Liver (tissue), 9 donors: ENCODE results near the gene LRPAP1. TPM values are rescaled to one million over a fixed set of nuclear protein-coding genes. Genes with fewer than 3 reads are reported as not detected.

Experiments
- DNase-seq: peaks from one replicate; pipeline ENCODE4 v3.0.0-alpha.2; 2017; ENCODE audit warnings: low spot score
- H3K27ac ChIP-seq, 2 donors: one replicate each; pipeline ENCODE4 v1.7.0; 2013; ENCODE audit warnings: inconsistent platforms in 2 of 2, low read length in 2 of 2, control low read depth in 1 of 2, low read depth in 1 of 2, mild to moderate bottlenecking in 1 of 2
- H3K27me3 ChIP-seq, 4 donors: one replicate each; pipeline versions ENCODE4 v1.6.1 to v1.7.0; 2013; ENCODE audit warnings: low read length in 3 of 4, inconsistent platforms in 1 of 4, mild to moderate bottlenecking in 1 of 4, moderate library complexity in 1 of 4; ENCODE audit not compliant: control insufficient read depth in 4 of 4, insufficient read depth in 4 of 4
- H3K36me3 ChIP-seq, 4 donors: one replicate each; pipeline versions ENCODE4 v1.6.1 to v1.7.0; 2013; ENCODE audit warnings: low read length in 3 of 4, mild to moderate bottlenecking in 3 of 4, low read depth in 1 of 4, moderate library complexity in 1 of 4; ENCODE audit not compliant: control insufficient read depth in 4 of 4, insufficient read depth in 3 of 4
- H3K4me1 ChIP-seq, 4 donors: one replicate each; pipeline versions ENCODE4 v1.6.1 to v1.7.0; 2013; ENCODE audit warnings: low read length in 3 of 4, mild to moderate bottlenecking in 3 of 4, moderate library complexity in 1 of 4; ENCODE audit not compliant: control insufficient read depth in 4 of 4, insufficient read depth in 4 of 4
- H3K4me3 ChIP-seq, 3 donors: one replicate each; pipeline versions ENCODE4 v1.6.1 to v1.7.0; 2013; ENCODE audit warnings: low read length in 3 of 3, control low read depth in 1 of 3, low read depth in 1 of 3, mild to moderate bottlenecking in 1 of 3
- H3K9ac ChIP-seq, 2 donors: one replicate each; pipeline ENCODE4 v1.7.0; 2013; ENCODE audit warnings: low read length in 2 of 2, mild to moderate bottlenecking in 2 of 2, moderate library complexity in 2 of 2, control low read depth in 1 of 2, low read depth in 1 of 2
- H3K9me3 ChIP-seq, 4 donors: one replicate each; pipeline versions ENCODE4 v1.6.1 to v1.7.0; 2013; ENCODE audit warnings: low read length in 3 of 4; ENCODE audit not compliant: control insufficient read depth in 4 of 4
- ATF3 ChIP-seq: IDR thresholded peaks from 2 replicates; pipeline ENCODE4 v1.6.1; 2016; ENCODE audit warnings: antibody characterized with exemption
- CTCF ChIP-seq: fragments of 150-350 bp; IDR thresholded peaks from 2 replicates; pipeline ENCODE4 v1.5.1; 2017; ENCODE audit warnings: improper control_type of control experiment, low read depth, low read length; ENCODE audit not compliant: missing input control
- EGR1 ChIP-seq, 2 donors: IDR thresholded peaks; 2 replicates each; pipeline ENCODE4 v1.6.1; 2016 to 2018; ENCODE audit warnings: antibody characterized with exemption in 2 of 2, low read depth in 2 of 2
- FOXA1 ChIP-seq: IDR thresholded peaks from 2 replicates; pipeline ENCODE4 v1.6.1; 2016; ENCODE audit warnings: antibody characterized with exemption
- HNF4A ChIP-seq, 2 donors: conservative IDR thresholded peaks; 2 replicates each; pipeline ENCODE4 v1.6.1; 2016; ENCODE audit warnings: antibody characterized with exemption in 2 of 2, mild to moderate bottlenecking in 2 of 2
- JUND ChIP-seq, 2 donors: IDR thresholded peaks; 2 replicates each; pipeline ENCODE4 v1.6.1; 2016; ENCODE audit warnings: antibody characterized with exemption in 2 of 2
- NR2F2 ChIP-seq: IDR thresholded peaks from 2 replicates; pipeline ENCODE4 v1.6.1; 2016; ENCODE audit warnings: antibody characterized with exemption
- RXRA ChIP-seq, 2 donors: IDR thresholded peaks; 2 replicates each; pipeline ENCODE4 v1.6.1; 2017 to 2018; ENCODE audit warnings: antibody characterized with exemption in 2 of 2, mild to moderate bottlenecking in 1 of 2
- SP1 ChIP-seq: IDR thresholded peaks from 2 replicates; pipeline ENCODE4 v1.6.1; 2018; ENCODE audit warnings: antibody characterized with exemption, mild to moderate bottlenecking
- YY1 ChIP-seq: IDR thresholded peaks from 2 replicates; pipeline ENCODE4 v1.6.1; 2016; ENCODE audit warnings: antibody characterized with exemption, mild to moderate bottlenecking
- WGBS: extraction: QIAGEN DNeasy Blood & Tissue Kit; methylation state at CpG from one replicate; pipeline ENCODE4 v1.1.7; 2013; 5-methylcytosine and 5-hydroxymethylcytosine counted together
- polyA plus RNA-seq, 2 donors: library from polyadenylated mRNA; stranded (reverse) in 1 of 2; unstranded in 1 of 2; fragments of 200-250 nt in 1 of 2; fragments of >200 nt in 1 of 2; fragmentation: Nextera tagmentation in 1 of 2; extraction: Ambion mirVana in 1 of 2; gene quantifications; one replicate each; pipeline versions ENCODE4 v1.2.1 to v1.2.3, GENCODE V29; 2013 to 2015
- total RNA-seq, 2 donors: library from RNA; depleted of rRNA; stranded (reverse); fragments of >200 nt; gene quantifications; one replicate each; pipeline ENCODE4 v1.2.3, GENCODE V29; 2014
- TF ChIP-seq, protein P1 (sequence below): IDR thresholded peaks from 2 replicates; pipeline ENCODE4 v1.6.1; 2016; ENCODE audit warnings: antibody characterized with exemption
- TF ChIP-seq, protein P2 (sequence below): IDR thresholded peaks from 2 replicates; pipeline ENCODE4 v1.6.1; 2016; ENCODE audit warnings: antibody characterized with exemption
- TF ChIP-seq, protein P3 (sequence below): IDR thresholded peaks from 2 replicates; pipeline ENCODE4 v1.6.1; 2016; ENCODE audit warnings: antibody characterized with exemption, mild to moderate bottlenecking
- donor health status: healthy.
- donor health status: healthy.
- donor health status: healthy.
- donor health status: healthy.
- donor health status: healthy.

The LRPAP1 gene
- total and polyA plus RNA-seq, 4 donors, result 46.1 to 134 (median 108) TPM

GRCh38 chr4:3520276-3520675, 11.9 kb downstream of the LRPAP1 start:
- H3K4me3 ChIP-seq, result no peak overlapping the region
- H3K9ac ChIP-seq, result no peak overlapping the region
- no peak overlapping the region for H3K27ac ChIP-seq
- peaks cover 17 to 85% (median 40%) of the 10 kb centered on the region in 4 donors for H3K36me3 ChIP-seq
- 94% methylated on average over 11 of the region's 11 CpGs for WGBS
- H3K9me3 ChIP-seq, result no peaks in the 10 kb centered on the region
- DNase-seq, result no peak
- H3K27me3 ChIP-seq, result no peaks in the 10 kb centered on the region
- TF ChIP-seq, protein P1, sequence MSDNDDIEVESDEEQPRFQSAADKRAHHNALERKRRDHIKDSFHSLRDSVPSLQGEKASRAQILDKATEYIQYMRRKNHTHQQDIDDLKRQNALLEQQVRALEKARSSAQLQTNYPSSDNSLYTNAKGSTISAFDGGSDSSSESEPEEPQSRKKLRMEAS, result no peak
- TF ChIP-seq RXRA (IDR thresholded peaks at IDR 0.05) (no peak), NR2F2 (no peak), CTCF (no peak), FOXA1 (no peak), YY1 (no peak)
- TF ChIP-seq, protein P2, sequence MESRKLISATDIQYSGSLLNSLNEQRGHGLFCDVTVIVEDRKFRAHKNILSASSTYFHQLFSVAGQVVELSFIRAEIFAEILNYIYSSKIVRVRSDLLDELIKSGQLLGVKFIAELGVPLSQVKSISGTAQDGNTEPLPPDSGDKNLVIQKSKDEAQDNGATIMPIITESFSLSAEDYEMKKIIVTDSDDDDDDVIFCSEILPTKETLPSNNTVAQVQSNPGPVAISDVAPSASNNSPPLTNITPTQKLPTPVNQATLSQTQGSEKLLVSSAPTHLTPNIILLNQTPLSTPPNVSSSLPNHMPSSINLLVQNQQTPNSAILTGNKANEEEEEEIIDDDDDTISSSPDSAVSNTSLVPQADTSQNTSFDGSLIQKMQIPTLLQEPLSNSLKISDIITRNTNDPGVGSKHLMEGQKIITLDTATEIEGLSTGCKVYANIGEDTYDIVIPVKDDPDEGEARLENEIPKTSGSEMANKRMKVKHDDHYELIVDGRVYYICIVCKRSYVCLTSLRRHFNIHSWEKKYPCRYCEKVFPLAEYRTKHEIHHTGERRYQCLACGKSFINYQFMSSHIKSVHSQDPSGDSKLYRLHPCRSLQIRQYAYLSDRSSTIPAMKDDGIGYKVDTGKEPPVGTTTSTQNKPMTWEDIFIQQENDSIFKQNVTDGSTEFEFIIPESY, result no peak
- no peaks in the 10 kb centered on the region for H3K4me1 ChIP-seq

- Histone ChIP-seq H3K27me3 (no peaks in the 10 kb centered on the region), H3K4me1 (no peaks in the 10 kb centered on the region), H3K27ac (no peak overlapping the region), H3K9me3 (no peaks in the 10 kb centered on the region), H3K9ac (no peak overlapping the region), H3K36me3 (peaks cover 17 to 89% (median 40%) of the 10 kb centered on the region in 4 donors), H3K4me3 (no peak overlapping the region)
- no peak for DNase-seq
- WGBS, result 95% methylated on average over 23 of the region's 23 CpGs
- TF ChIP-seq NR2F2 (no peak), YY1 (no peak), SP1 (no peak), JUND (IDR thresholded peaks at IDR 0.05) (no peak), ATF3 (no peak), EGR1 (IDR thresholded peaks at IDR 0.05; ENCODE audit: low read depth in 2 of 2) (no peak), HNF4A (conservative IDR thresholded peaks at IDR 0.05) (no peak)
- TF ChIP-seq, protein P3, sequence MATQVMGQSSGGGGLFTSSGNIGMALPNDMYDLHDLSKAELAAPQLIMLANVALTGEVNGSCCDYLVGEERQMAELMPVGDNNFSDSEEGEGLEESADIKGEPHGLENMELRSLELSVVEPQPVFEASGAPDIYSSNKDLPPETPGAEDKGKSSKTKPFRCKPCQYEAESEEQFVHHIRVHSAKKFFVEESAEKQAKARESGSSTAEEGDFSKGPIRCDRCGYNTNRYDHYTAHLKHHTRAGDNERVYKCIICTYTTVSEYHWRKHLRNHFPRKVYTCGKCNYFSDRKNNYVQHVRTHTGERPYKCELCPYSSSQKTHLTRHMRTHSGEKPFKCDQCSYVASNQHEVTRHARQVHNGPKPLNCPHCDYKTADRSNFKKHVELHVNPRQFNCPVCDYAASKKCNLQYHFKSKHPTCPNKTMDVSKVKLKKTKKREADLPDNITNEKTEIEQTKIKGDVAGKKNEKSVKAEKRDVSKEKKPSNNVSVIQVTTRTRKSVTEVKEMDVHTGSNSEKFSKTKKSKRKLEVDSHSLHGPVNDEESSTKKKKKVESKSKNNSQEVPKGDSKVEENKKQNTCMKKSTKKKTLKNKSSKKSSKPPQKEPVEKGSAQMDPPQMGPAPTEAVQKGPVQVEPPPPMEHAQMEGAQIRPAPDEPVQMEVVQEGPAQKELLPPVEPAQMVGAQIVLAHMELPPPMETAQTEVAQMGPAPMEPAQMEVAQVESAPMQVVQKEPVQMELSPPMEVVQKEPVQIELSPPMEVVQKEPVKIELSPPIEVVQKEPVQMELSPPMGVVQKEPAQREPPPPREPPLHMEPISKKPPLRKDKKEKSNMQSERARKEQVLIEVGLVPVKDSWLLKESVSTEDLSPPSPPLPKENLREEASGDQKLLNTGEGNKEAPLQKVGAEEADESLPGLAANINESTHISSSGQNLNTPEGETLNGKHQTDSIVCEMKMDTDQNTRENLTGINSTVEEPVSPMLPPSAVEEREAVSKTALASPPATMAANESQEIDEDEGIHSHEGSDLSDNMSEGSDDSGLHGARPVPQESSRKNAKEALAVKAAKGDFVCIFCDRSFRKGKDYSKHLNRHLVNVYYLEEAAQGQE, result no peak
Observed at GRCh38 chr4:3519468-3520264, 12.6 kb downstream of the LRPAP1 start.
